SK-N-SH (cell line): ENCODE results near the gene NSRP1. TPM values are rescaled to one million over a fixed set of nuclear protein-coding genes. Genes with fewer than 3 reads are reported as not detected.
A peak's percentile ranks its signal among the peaks of the same experiment; 100 is the strongest.

Source experiments
- CTCF ChIA-PET: fragments of 300-600, 350-600 bp; formaldehyde crosslinking; extraction: SDS; loops from one replicate; lab custom pipeline; 2021; lab: Yijun Ruan, JAX
- POLR2A ChIA-PET: fragments of 350-600 bp; sonication (Branson Sonifier 250); formaldehyde crosslinking; extraction: SDS; loops from one replicate; lab custom pipeline; 2020; ENCODE audit warnings: antibody characterized with exemption, inconsistent platforms; lab: Yijun Ruan, JAX
- DNase-seq: peaks from one replicate; pipeline ENCODE4 v3.0.0; 2012
- H2AFZ ChIP-seq: fragments of 200-600 bp; sonication (generic); 2 replicates; pipeline ENCODE4 v1.8.1; 2016; ENCODE audit warnings: antibody characterized with exemption, mild to moderate bottlenecking, low read depth
- H3F3A ChIP-seq: fragments of 200-600 bp; sonication (generic); replicated peaks from 2 replicates; pipeline ENCODE3; 2016; ENCODE audit warnings: antibody characterized with exemption, mild to moderate bottlenecking; ENCODE audit not compliant: insufficient read depth
- H3K27ac ChIP-seq, 2 experiments: fragments of 200-500 bp in 1 of 2; fragments of 200-600 bp in 1 of 2; sonication (Bioruptor generic) in 1 of 2; sonication (generic), shearing (Covaris generic) in 1 of 2; 2 replicates each; pipeline versions ENCODE4 v1.5.1 to v1.6.1; 2014 to 2016; ENCODE audit warnings: low read depth in 2 of 2, inconsistent platforms in 1 of 2, low read length in 1 of 2, mild to moderate bottlenecking in 1 of 2, mixed read lengths in 1 of 2
- H3K27me3 ChIP-seq: fragments of 200-600 bp; sonication (generic), shearing (Covaris generic); 2 replicates; pipeline ENCODE4 v1.6.1; 2016; ENCODE audit warnings: mixed run types; ENCODE audit not compliant: insufficient read depth
- H3K36me3 ChIP-seq, 2 experiments: fragments of 200-500 bp in 1 of 2; fragments of 200-600 bp in 1 of 2; sonication (Bioruptor generic) in 1 of 2; sonication (generic) in 1 of 2; replicated peaks in 1 of 2; 2 replicates each; pipeline versions ENCODE3 to v1.5.1; 2014 to 2016; ENCODE audit warnings: low read length in 1 of 2, mild to moderate bottlenecking in 1 of 2; ENCODE audit not compliant: insufficient read depth in 2 of 2, control insufficient read depth in 1 of 2
- H3K4me1 ChIP-seq, 2 experiments: fragments of 200-500 bp in 1 of 2; fragments of 200-600 bp in 1 of 2; sonication (Bioruptor generic) in 1 of 2; sonication (generic), shearing (Covaris generic) in 1 of 2; 2 replicates each; pipeline versions ENCODE4 v1.5.1 to v1.6.1; 2014 to 2016; ENCODE audit warnings: low read depth in 1 of 2, low read length in 1 of 2, mixed run types in 1 of 2; ENCODE audit not compliant: insufficient read depth in 2 of 2, control insufficient read depth in 1 of 2
- H3K4me2 ChIP-seq: fragments of 200-600 bp; sonication (generic), shearing (Covaris generic); 2 replicates; pipeline ENCODE4 v1.6.1; 2017; ENCODE audit warnings: mixed run types
- H3K4me3 ChIP-seq, 2 experiments: fragments of 200-500 bp in 1 of 2; fragments of 200-600 bp in 1 of 2; sonication (Bioruptor generic) in 1 of 2; sonication (generic), shearing (Covaris generic) in 1 of 2; 2 replicates each; pipeline versions ENCODE4 v1.5.1 to v1.8.1; 2014 to 2016; ENCODE audit warnings: low read depth in 2 of 2, inconsistent platforms in 1 of 2, low read length in 1 of 2, mild to moderate bottlenecking in 1 of 2, mixed read lengths in 1 of 2, moderate library complexity in 1 of 2
- H3K79me2 ChIP-seq: fragments of 200-600 bp; sonication (generic); 2 replicates; pipeline ENCODE4 v1.8.1; 2017; ENCODE audit warnings: mild to moderate bottlenecking; ENCODE audit not compliant: insufficient read depth
- H3K9ac ChIP-seq: fragments of 200-600 bp; sonication (generic); 2 replicates; pipeline ENCODE4 v1.6.1; 2017; ENCODE audit warnings: mixed run types
- H3K9me2 ChIP-seq: fragments of 200-600 bp; sonication (generic); 2 replicates; pipeline ENCODE4 v1.6.1; 2017; ENCODE audit warnings: mixed run types
- H3K9me3 ChIP-seq: fragments of 200-600 bp; sonication (generic); 2 replicates; pipeline ENCODE4 v1.6.1; 2017; ENCODE audit warnings: mixed run types, mild to moderate bottlenecking, moderate library complexity
- H4K20me1 ChIP-seq: fragments of 200-600 bp; sonication (generic); 2 replicates; pipeline ENCODE4 v1.6.1; 2017; ENCODE audit warnings: mild to moderate bottlenecking, mixed run types; ENCODE audit not compliant: insufficient read depth
- FOXJ3 ChIP-seq: sonication (generic); formaldehyde crosslinking; IDR thresholded peaks from 2 replicates; pipeline ENCODE4 v1.5.1; 2020; ENCODE audit warnings: mild to moderate bottlenecking, missing genetic modification reagents
- JUND ChIP-seq: IDR thresholded peaks from 2 replicates; pipeline ENCODE4 v1.4.0; 2012
- MEF2A ChIP-seq: IDR thresholded peaks from 2 replicates; pipeline ENCODE4 v1.4.0; 2012; ENCODE audit warnings: low read depth, borderline replicate concordance
- MXI1 ChIP-seq: IDR thresholded peaks from 2 replicates; pipeline ENCODE4 v1.6.1; 2012; ENCODE audit warnings: mild to moderate bottlenecking, low read depth, low read length, improper control_type of control experiment
- RAD21 ChIP-seq: IDR thresholded peaks from 2 replicates; pipeline ENCODE4 v1.6.1; 2012; ENCODE audit warnings: mild to moderate bottlenecking, low read length
- RFX5 ChIP-seq: IDR thresholded peaks from 2 replicates; pipeline ENCODE4 v1.6.1; 2012; ENCODE audit warnings: mild to moderate bottlenecking, improper control_type of control experiment, low read length
- SIN3A ChIP-seq: IDR thresholded peaks from 2 replicates; pipeline ENCODE4 v1.6.1; 2012; ENCODE audit warnings: low read depth, mild to moderate bottlenecking, low read length, moderate library complexity, borderline replicate concordance
- SMC3 ChIP-seq: IDR thresholded peaks from 2 replicates; pipeline ENCODE4 v1.6.1; 2012; ENCODE audit warnings: low read depth, low read length, improper control_type of control experiment
- TAF1 ChIP-seq: IDR thresholded peaks from 2 replicates; pipeline ENCODE4 v1.6.1; 2012; ENCODE audit warnings: low read depth, mild to moderate bottlenecking, low read length, moderate library complexity, borderline replicate concordance
- TCF12 ChIP-seq: IDR thresholded peaks from 2 replicates; pipeline ENCODE4 v1.4.0; 2012
- ZBTB33 ChIP-seq: IDR thresholded peaks from 2 replicates; pipeline ENCODE4 v1.4.0; 2012; ENCODE audit warnings: low read depth, borderline replicate concordance
- WGBS: methylation state at CpG from one replicate; pipeline ENCODE4 v1.1.6; 2017; ENCODE audit warnings: low lambda C conversion rate; 5-methylcytosine and 5-hydroxymethylcytosine counted together
- polyA plus RNA-seq, 3 experiments: library from polyadenylated mRNA; depleted of rRNA; stranded (reverse); fragments of >200 nt; gene quantifications; 2 replicates each; pipeline ENCODE4 v1.2.3, GENCODE V29; 2012
- small RNA-seq, 7 experiments: library from RNA; depleted of rRNA; stranded (forward); fragments of <200 nt; gene quantifications; one replicate each; pipeline ENCODE3, GENCODE V24; 2012
- TF ChIP-seq, protein P1 (sequence below): IDR thresholded peaks from 2 replicates; pipeline ENCODE4 v1.4.0; 2012; ENCODE audit warnings: low read depth

Gene NSRP1
- polyA plus RNA-seq, 1 of the 3 experiments (the other 2 are of a cell fraction): 10.8 TPM

DNA sequence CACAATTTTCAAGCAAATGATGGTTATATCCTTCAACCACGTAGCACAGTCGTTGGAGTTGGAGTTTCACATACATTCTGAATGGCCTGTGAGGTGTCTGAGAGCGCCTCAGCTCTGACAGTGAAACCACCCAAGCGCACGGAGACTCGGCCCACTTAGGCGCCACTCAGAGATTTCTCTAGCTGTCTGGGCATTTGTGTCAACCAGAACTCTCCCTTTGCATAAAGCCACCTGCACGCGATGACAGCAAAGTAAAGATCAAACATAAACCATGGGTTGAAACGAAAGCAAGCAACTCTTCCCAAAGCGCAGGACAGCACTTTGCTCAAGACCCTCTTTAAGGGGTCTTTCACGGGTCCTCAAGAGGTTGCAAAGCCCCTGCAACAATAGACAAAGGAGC, 118.3 kb downstream of the NSRP1 start:
- Histone ChIP-seq H3K4me3 (peak overlapping the region; percentile 44 to 59; a peak in 2 of 4 replicates), H3K27me3 (peaks cover 29% of the 10 kb centered on the region)
- POLR2A ChIA-PET: no interaction called here

GRCh38 chr17:30235386-30236296, 119.0 kb downstream of the NSRP1 start, which contains the start of gene SLC6A4:
Gene SLC6A4 (minus strand): TSS chr17:30235697. CDS start chr17:30221958, 13,739 bp downstream.
- H3K36me3 ChIP-seq: no peaks in the 10 kb centered on the region
- WGBS: 8% methylated on average over 41 of the region's 82 CpGs
- H2AFZ ChIP-seq: peak within 1 kb of the TSS; percentile 78
- no peaks in the 10 kb centered on the region for H4K20me1 ChIP-seq
- H3K9me3 ChIP-seq: no peaks in the 10 kb centered on the region
- peaks cover 0 to 8% of the 10 kb centered on the region in 2 experiments; a peak in 1 of 4 replicates for H3K4me1 ChIP-seq
- no peak within 1 kb of the TSS for H3K9ac ChIP-seq
- POLR2A ChIA-PET: interaction anchor here (0.8 kb wide), 1 partner anchor 131 kb away, joined by 3 read pairs; no protein-coding TSS in a partner anchor
- no peaks in the 10 kb centered on the region for H3K9me2 ChIP-seq
- no peak within 1 kb of the TSS for H3K27ac ChIP-seq
- H3K4me3 ChIP-seq: peak within 1 kb of the TSS; percentile 44 to 59
- no peak for TF ChIP-seq SIN3A
- TF ChIP-seq, protein P1, sequence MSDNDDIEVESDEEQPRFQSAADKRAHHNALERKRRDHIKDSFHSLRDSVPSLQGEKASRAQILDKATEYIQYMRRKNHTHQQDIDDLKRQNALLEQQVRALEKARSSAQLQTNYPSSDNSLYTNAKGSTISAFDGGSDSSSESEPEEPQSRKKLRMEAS: peak; percentile 50
- TF ChIP-seq SMC3: no peak
- TF ChIP-seq MEF2A: no peak
- no peak for TF ChIP-seq RAD21
- TF ChIP-seq ZBTB33: no peak
- no peak for TF ChIP-seq MXI1
- TF ChIP-seq, all 33 proteins: peak for 1
- Histone ChIP-seq H3K4me2 (peak within 1 kb of the TSS; percentile 93), H3F3A (no peaks in the 10 kb centered on the region), H3K27me3 (peaks cover 25% of the 10 kb centered on the region), H3K79me2 (no peaks in the 10 kb centered on the region)
- peak; percentile 78 for DNase-seq
- CTCF ChIA-PET: interaction anchor here (0.9 to 6.0 kb wide), 18 partner anchors 9 to 142 kb away, joined by 3 to 65 read pairs (median 5); partner anchors contain the start of gene BLMH

More for the DNA sequence above, 118.3 kb downstream of the NSRP1 start:
- Histone ChIP-seq H3K27ac (no peak overlapping the region), H3K36me3 (no peaks in the 10 kb centered on the region), H3K9me3 (no peaks in the 10 kb centered on the region), H3K9me2 (no peaks in the 10 kb centered on the region), H3K9ac (no peak overlapping the region), H4K20me1 (no peaks in the 10 kb centered on the region), H3K79me2 (no peaks in the 10 kb centered on the region), H3K4me2 (peak overlapping the region; percentile 93), H2AFZ (no peak overlapping the region), H3F3A (no peaks in the 10 kb centered on the region), H3K4me1 (peaks cover 0 to 8% of the 10 kb centered on the region in 2 experiments; a peak in 1 of 4 replicates)
- 69% methylated on average over 12 of the region's 12 CpGs for WGBS
- CTCF ChIA-PET: interaction anchor here (0.9 to 6.0 kb wide), 8 partner anchors 9 to 142 kb away, joined by 3 to 65 read pairs (median 5); partner anchors contain the start of gene BLMH
- no peak for DNase-seq
- TF ChIP-seq RFX5 (no peak), TAF1 (no peak), FOXJ3 (CRISPR knock-in tag) (no peak), TCF12 (no peak), JUND (no peak), SIN3A (no peak)
- TF ChIP-seq, protein P1: no peak

Small RNA genes lying within 50 kb of the gene (small RNA-seq; reads per million reads assigned to genes)
- 0 reads per million in 7 experiments for gene AC104984.5

Other genes with a start within 250 kb of the NSRP1 start
- 8.8 and 10.9 TPM in 2 replicates for gene SSH2, start 186.6 kb upstream of the NSRP1 start, polyA plus RNA-seq (2012; rRNA removed)
- 0.05 TPM in 1 of 2 replicates, not detected in the other for gene EFCAB5, start 175.2 kb upstream of the NSRP1 start, polyA plus RNA-seq (2012; rRNA removed)
- gene SLC6A4, start 118.9 kb downstream of the NSRP1 start, polyA plus RNA-seq (2012; rRNA removed): 0.02 and 0.12 TPM in 2 replicates
- 19.4 and 19.5 TPM in 2 replicates for gene BLMH, start 175.1 kb downstream of the NSRP1 start, polyA plus RNA-seq (2012; rRNA removed)
- not detected in 2 replicates for gene TMIGD1, start 217.2 kb downstream of the NSRP1 start, polyA plus RNA-seq (2012; rRNA removed)